GM18861 (cell line): ENCODE results near the gene TNF.

Experiments used
- ATAC-seq: cut with Tn5 transposase; IDR thresholded peaks from one replicate; pipeline ENCODE4 v1.9.1; 2021; ENCODE audit not compliant: unreplicated experiment

The TNF gene

GRCh38 chr6:31575335-31575901 is at the start of gene TNF:
TSS of gene TNF (plus strand) at chr6:31575565. CDS start at chr6:31575742, 177 bp downstream.
- no peak for ATAC-seq

GRCh38 chr6:31525932-31526591 is 49.3 kb upstream of the TNF start:
- no peak for ATAC-seq

GRCh38 chr6:31528307-31528777 is 47.0 kb upstream of the TNF start:
- no peak for ATAC-seq

GRCh38 chr6:31528821-31529328 is 46.5 kb upstream of the TNF start, which contains the start of gene MCCD1:
TSS of gene MCCD1 (plus strand) at chr6:31528962. CDS start at chr6:31529015, 53 bp downstream.
- ATAC-seq, result no peak

- no peak for ATAC-seq
These were observed 45.8 kb upstream of the TNF start for GRCh38 chr6:31529329-31530150.

GRCh38 chr6:31530659-31531058 is 44.7 kb upstream of the TNF start:
- ATAC-seq, result no peak

- no peak for ATAC-seq
These were observed 44.2 kb upstream of the TNF start for GRCh38 chr6:31531162-31531561.

GRCh38 chr6:31531771-31532643 is 43.4 kb upstream of the TNF start:
- no peak for ATAC-seq

GRCh38 chr6:31532644-31533454 is 42.5 kb upstream of the TNF start:
- ATAC-seq, result no peak

GRCh38 chr6:31533455-31533841 is 41.9 kb upstream of the TNF start:
- no peak for ATAC-seq

- ATAC-seq, result no peak
These were observed 41.4 kb upstream of the TNF start for GRCh38 chr6:31534011-31534410.

GRCh38 chr6:31534521-31535040 is 40.8 kb upstream of the TNF start:
- no peak for ATAC-seq

GRCh38 chr6:31535538-31536324 is 39.6 kb upstream of the TNF start:
- no peak for ATAC-seq

- ATAC-seq, result no peak
These were observed 36.5 kb upstream of the TNF start for GRCh38 chr6:31538805-31539400.

- ATAC-seq, result no peak
These were observed 34.7 kb upstream of the TNF start for GRCh38 chr6:31540640-31541039.

GRCh38 chr6:31541059-31541657 is 34.2 kb upstream of the TNF start:
- no peak for ATAC-seq

- peak; percentile 45 for ATAC-seq
These were observed 33.5 kb upstream of the TNF start, which contains the start of gene DDX39B for GRCh38 chr6:31541658-31542521. TSS of gene DDX39B (minus strand) at chr6:31542003. CDS start at chr6:31540532, 1,471 bp downstream.
